Transverse colon (tissue), 4 donors: ENCODE results near the gene STARD4. TPM values are rescaled to one million over a fixed set of nuclear protein-coding genes. Genes with fewer than 3 reads are reported as not detected.

Source experiments
- DNase-seq: peaks from one replicate; pipeline ENCODE4 v3.0.0-alpha.2; 2019
- H3K27ac ChIP-seq, 4 donors: fragments of 200-600 bp; sonication (generic); 2 replicates each; pipeline ENCODE4 v1.5.1; 2016 to 2018; ENCODE audit warnings: inconsistent platforms in 4 of 4
- H3K27me3 ChIP-seq: fragments of 200-600 bp; sonication (generic); 2 replicates; pipeline ENCODE4 v1.5.1; 2017; ENCODE audit warnings: inconsistent platforms
- H3K36me3 ChIP-seq, 4 donors: fragments of 200-600 bp; sonication (generic); 2 replicates each; pipeline ENCODE4 v1.5.1; 2017 to 2019; ENCODE audit warnings: inconsistent platforms in 4 of 4
- H3K4me1 ChIP-seq, 4 donors: fragments of 200-600 bp; sonication (generic); 2 replicates each; pipeline ENCODE4 v1.5.1; 2017 to 2020; ENCODE audit warnings: inconsistent platforms in 4 of 4
- H3K4me3 ChIP-seq, 4 donors: fragments of 200-600 bp; sonication (generic); 1 replicate in 1 of 4; 2 replicates in 3 of 4; pipeline versions ENCODE4 v1.5.1 to v1.6.1; 2017 to 2019; ENCODE audit warnings: inconsistent platforms in 4 of 4
- H3K9me3 ChIP-seq, 2 donors: fragments of 200-600 bp; sonication (generic); 2 replicates each; pipeline ENCODE4 v1.5.1; 2017 to 2019; ENCODE audit warnings: inconsistent platforms in 2 of 2
- CTCF ChIP-seq, 5 experiments: fragments of 200-600 bp in 3 of 5; fragments of 450-650 bp in 2 of 5; sonication (generic) in 3 of 5; IDR thresholded peaks; 1 replicate in 2 of 5; 2 replicates in 3 of 5; pipeline ENCODE4 v1.5.1; 2016 to 2017; ENCODE audit warnings: antibody characterized with exemption in 5 of 5, inconsistent platforms in 3 of 5, mild to moderate bottlenecking in 2 of 5, moderate library complexity in 1 of 5
- EP300 ChIP-seq: sonication (generic); formaldehyde crosslinking; IDR thresholded peaks from one replicate; pipeline ENCODE4 v1.6.1; 2017; ENCODE audit warnings: antibody characterized with exemption, low read depth
- POLR2A ChIP-seq: fragments of 450-650 bp; IDR thresholded peaks from one replicate; pipeline ENCODE4 v1.6.1; 2016; ENCODE audit warnings: antibody characterized with exemption, mild to moderate bottlenecking, moderate library complexity
- POLR2AphosphoS5 ChIP-seq, 3 donors: sonication (generic); formaldehyde crosslinking; IDR thresholded peaks; one replicate each; pipeline ENCODE4 v1.6.1; 2016; ENCODE audit warnings: antibody characterized with exemption in 3 of 3
- WGBS, 2 donors: methylation state at CpG; one replicate each; pipeline ENCODE4 v1.1.5; 2018; ENCODE audit warnings: low coverage in 1 of 2; 5-methylcytosine and 5-hydroxymethylcytosine counted together
- in situ Hi-C, 4 donors: fragments of 200-750 bp; cut with MboI; loops; one replicate each; pipeline versions ENCODE4 v1.15.0 to v1.15.1; 2017; ENCODE audit warnings: low sequenced_read_pairs in 3 of 4, low pct_ligation_motif_present in 1 of 4, low pct_unique_long_range_greater_than_20kb in 1 of 4
- intact Hi-C: fragments of 100-400 bp; cut with DNase I; formaldehyde crosslinking; loops from one replicate; pipeline ENCODE4 v1.15.1; 2023; ENCODE audit warnings: low total_unique reads
- total RNA-seq, 4 donors: library from RNA; depleted of rRNA; stranded (reverse); fragments of >200 nt; gene quantifications; one replicate each; pipeline ENCODE4 v1.1.0, GENCODE V29; 2016

STARD4 gene
- total RNA-seq, 4 donors from 2014 or later, result 12.0 to 178 (median 19.3) TPM

- intact Hi-C loops, result no loop called here
- 79 to 93% methylated on average over 1 of the region's 1 CpG for WGBS, 2 donors
These were observed 34.1 kb downstream of the STARD4 start for GRCh38 chr5:111478266-111478665.

GRCh38 chr5:111472579-111472978, 39.8 kb downstream of the STARD4 start:
- 64 to 72% methylated on average over 3 of the region's 3 CpGs for WGBS, 2 donors
- Histone ChIP-seq H3K27ac (no peak overlapping the region), H3K4me1 (no peaks in the 10 kb centered on the region), H3K27me3 (no peaks in the 10 kb centered on the region), H3K36me3 (no peaks in the 10 kb centered on the region), H3K9me3 (no peaks in the 10 kb centered on the region), H3K4me3 (no peak overlapping the region)
- in situ Hi-C loops (no loop called here), intact Hi-C loops (no loop called here)
- TF ChIP-seq POLR2A, result no peak
- no peak for TF ChIP-seq EP300
- TF ChIP-seq CTCF (IDR thresholded peaks at IDR 0.05), result no peak
- no peak for TF ChIP-seq POLR2AphosphoS5 (IDR thresholded peaks at IDR 0.05)
- DNase-seq, result no peak

More at GRCh38 chr5:111478266-111478665, 34.1 kb downstream of the STARD4 start:
- no peak for DNase-seq
- H3K4me3 ChIP-seq, result no peak overlapping the region
- no peak overlapping the region for H3K27ac ChIP-seq
- H3K4me1 ChIP-seq, result no peaks in the 10 kb centered on the region
- no peaks in the 10 kb centered on the region for H3K36me3 ChIP-seq
- TF ChIP-seq EP300 (no peak), POLR2A (no peak), POLR2AphosphoS5 (IDR thresholded peaks at IDR 0.05) (no peak)
- no peaks in the 10 kb centered on the region for H3K9me3 ChIP-seq
- in situ Hi-C loops, result no loop called here
- H3K27me3 ChIP-seq, result no peaks in the 10 kb centered on the region

GRCh38 chr5:111472096-111472495, 40.2 kb downstream of the STARD4 start:
- intact Hi-C loops (no loop called here), in situ Hi-C loops (no loop called here)
- no peaks in the 10 kb centered on the region for H3K9me3 ChIP-seq
- H3K27me3 ChIP-seq, result no peaks in the 10 kb centered on the region
- no peak overlapping the region for H3K27ac ChIP-seq
- TF ChIP-seq POLR2A, result no peak
- no peak for TF ChIP-seq POLR2AphosphoS5 (IDR thresholded peaks at IDR 0.05)
- no peak for TF ChIP-seq CTCF (IDR thresholded peaks at IDR 0.05)
- no peak for TF ChIP-seq EP300
- no peaks in the 10 kb centered on the region for H3K4me1 ChIP-seq
- 93 to 100% methylated on average over 1 to 3 of the region's 3 CpGs for WGBS, 2 donors
- H3K4me3 ChIP-seq, result no peak overlapping the region
- no peak for DNase-seq
- no peaks in the 10 kb centered on the region for H3K36me3 ChIP-seq

GRCh38 chr5:111469903-111470302, 42.4 kb downstream of the STARD4 start:
- H3K4me3 ChIP-seq, result no peak overlapping the region
- no peaks in the 10 kb centered on the region for H3K27me3 ChIP-seq
- H3K4me1 ChIP-seq, result no peaks in the 10 kb centered on the region
- no peak for TF ChIP-seq POLR2AphosphoS5 (IDR thresholded peaks at IDR 0.05)
- TF ChIP-seq CTCF (IDR thresholded peaks at IDR 0.05), result no peak
- no peak for TF ChIP-seq EP300
- TF ChIP-seq POLR2A, result no peak
- H3K9me3 ChIP-seq, result no peaks in the 10 kb centered on the region
- no peak for DNase-seq
- H3K27ac ChIP-seq, result no peak overlapping the region
- no peaks in the 10 kb centered on the region for H3K36me3 ChIP-seq
- in situ Hi-C loops, result no loop called here
- intact Hi-C loops, result no loop called here
- WGBS, 2 donors, result 56 to 64% methylated on average over 2 of the region's 2 CpGs

- Histone ChIP-seq H3K36me3 (no peaks in the 10 kb centered on the region), H3K27me3 (no peaks in the 10 kb centered on the region), H3K9me3 (no peaks in the 10 kb centered on the region), H3K4me3 (no peak overlapping the region), H3K27ac (no peak overlapping the region), H3K4me1 (no peaks in the 10 kb centered on the region)
- DNase-seq, result no peak
- intact Hi-C loops (no loop called here), in situ Hi-C loops (no loop called here)
- WGBS, 2 donors, result 83% methylated on average over 2 of the region's 2 CpGs; no CpG with 5 or more reads in 1 of the 2 donors
- no peak for TF ChIP-seq POLR2AphosphoS5 (IDR thresholded peaks at IDR 0.05)
- no peak for TF ChIP-seq EP300
- TF ChIP-seq POLR2A, result no peak
- no peak for TF ChIP-seq CTCF (IDR thresholded peaks at IDR 0.05)
These were observed 42.9 kb downstream of the STARD4 start for GRCh38 chr5:111469293-111469896.
